HCT116 (cell line): ENCODE data around the gene DFFA. TPM values are rescaled to one million over a fixed set of nuclear protein-coding genes. Genes with fewer than 3 reads are reported as not detected.

ENCODE experiments used
- ATAC-seq: fragments of 200-7000 bp; cut with Tn5 transposase; 2 replicates; pipeline ENCODE4 v1.9.1; 2020; ENCODE audit warnings: mild to moderate bottlenecking, moderate library complexity
- BruUV-seq: library from RNA; stranded (reverse); fragments of 400-500 nt; replicated peaks from 2 replicates; lab custom pipeline; 2021; lab: Mats Ljungman, UMichigan
- CTCF ChIA-PET: fragments of 300-600 bp; sonication (Branson Sonifier 250); formaldehyde crosslinking; loops from one replicate; lab custom pipeline; 2021; ENCODE audit warnings: antibody characterized with exemption; lab: Charles Lee
- POLR2A ChIA-PET: fragments of 300-600, 350-600 bp; sonication (Branson Sonifier 250); formaldehyde crosslinking; loops from one replicate; lab custom pipeline; 2021; ENCODE audit warnings: antibody characterized with exemption; lab: Charles Lee
- RAD21 ChIA-PET, 2 experiments: fragments of 300-600 bp; sonication (Branson Sonifier 250); formaldehyde crosslinking; loops; one replicate each; lab custom pipeline; 2023; ENCODE audit warnings: low total read pairs in 2 of 2; ENCODE audit not compliant: uncharacterized antibody in 2 of 2, unreplicated experiment in 2 of 2, low non-redundant PET in 1 of 2; lab: Charles Lee
- DNase-seq: peaks from one replicate; pipeline ENCODE4 v3.0.0-alpha.2; 2010; ENCODE audit warnings: low read depth, low spot score
- H2AFZ ChIP-seq: fragments of 200-600 bp; shearing (Covaris generic), sonication (generic); 2 replicates; pipeline ENCODE4 v1.6.1; 2017; ENCODE audit warnings: low read depth, mixed run types, mixed read lengths, antibody characterized with exemption, low read length; ENCODE audit not compliant: poor library complexity, severe bottlenecking
- H3K27ac ChIP-seq: 2 replicates; pipeline ENCODE4 v1.5.1; 2012; ENCODE audit warnings: low read depth, low read length
- H3K27me3 ChIP-seq: fragments of 200-600 bp; sonication (generic); 2 replicates; pipeline ENCODE4 v1.6.1; 2016; ENCODE audit warnings: mixed run types, low read length, mixed read lengths; ENCODE audit not compliant: insufficient read depth
- H3K36me3 ChIP-seq, 2 experiments: fragments of 200-500 bp in 1 of 2; fragments of 200-600 bp in 1 of 2; sonication (Bioruptor generic) in 1 of 2; sonication (generic) in 1 of 2; 2 replicates each; pipeline versions ENCODE4 v1.5.1 to v1.6.1; 2014 to 2016; ENCODE audit warnings: low read length in 2 of 2, inconsistent platforms in 1 of 2, mixed read lengths in 1 of 2, mixed run types in 1 of 2; ENCODE audit not compliant: insufficient read depth in 2 of 2, control insufficient read depth in 1 of 2
- H3K4me1 ChIP-seq, 2 experiments: fragments of 200-600 bp in 1 of 2; sonication (generic) in 1 of 2; 2 replicates each; pipeline versions ENCODE4 v1.5.1 to v1.6.1; 2012 to 2017; ENCODE audit warnings: low read length in 2 of 2, inconsistent platforms in 1 of 2, mild to moderate bottlenecking in 1 of 2, mixed read lengths in 1 of 2, mixed run types in 1 of 2, moderate library complexity in 1 of 2; ENCODE audit not compliant: insufficient read depth in 2 of 2, control insufficient read depth in 1 of 2
- H3K4me2 ChIP-seq: fragments of 200-600 bp; sonication (generic); 2 replicates; pipeline ENCODE4 v1.6.1; 2017; ENCODE audit warnings: mixed run types, low read length, mixed read lengths
- H3K4me3 ChIP-seq, 2 experiments: fragments of 200-600 bp in 1 of 2; sonication (generic) in 1 of 2; replicated peaks in 1 of 2; 2 replicates each; pipeline ENCODE4 v1.5.1; 2011 to 2016; ENCODE audit warnings: low read length in 2 of 2, control low read depth in 1 of 2, low read depth in 1 of 2, mild to moderate bottlenecking in 1 of 2, mixed read lengths in 1 of 2, mixed run types in 1 of 2
- H3K79me2 ChIP-seq: fragments of 200-600 bp; sonication (generic); 2 replicates; pipeline ENCODE4 v1.6.1; 2017; ENCODE audit warnings: mild to moderate bottlenecking, mixed run types, low read length, moderate library complexity, mixed read lengths; ENCODE audit not compliant: insufficient read depth
- H3K9ac ChIP-seq: fragments of 200-600 bp; sonication (generic); 2 replicates; pipeline ENCODE4 v1.6.1; 2016; ENCODE audit warnings: low read length, mixed read lengths
- H3K9me2 ChIP-seq: fragments of 200-600 bp; sonication (generic), shearing (Covaris generic); 2 replicates; pipeline ENCODE4 v1.6.1; 2017; ENCODE audit warnings: mixed run types, mild to moderate bottlenecking, moderate library complexity; ENCODE audit not compliant: insufficient read depth
- H3K9me3 ChIP-seq, 2 experiments: fragments of 200-500 bp in 1 of 2; fragments of 200-600 bp in 1 of 2; sonication (Bioruptor generic) in 1 of 2; sonication (generic) in 1 of 2; 2 replicates each; pipeline ENCODE4 v1.6.1; 2014 to 2017; ENCODE audit warnings: low read length in 2 of 2, mixed read lengths in 2 of 2, inconsistent platforms in 1 of 2, low read depth in 1 of 2, mild to moderate bottlenecking in 1 of 2, mixed run types in 1 of 2, moderate library complexity in 1 of 2; ENCODE audit not compliant: control insufficient read depth in 1 of 2, insufficient read depth in 1 of 2
- H4K20me1 ChIP-seq: fragments of 200-600 bp; sonication (generic), shearing (Covaris generic); 2 replicates; pipeline ENCODE4 v1.6.1; 2017; ENCODE audit warnings: mixed run types, mild to moderate bottlenecking, moderate library complexity; ENCODE audit not compliant: insufficient read depth
- CEBPB ChIP-seq: IDR thresholded peaks from 2 replicates; pipeline ENCODE4 v1.6.1; 2012; ENCODE audit warnings: low read depth
- CTCF ChIP-seq, 3 experiments: fragments of 200-600 bp in 1 of 3; sonication (generic) in 1 of 3; IDR thresholded peaks in 2 of 3; conservative IDR thresholded peaks in 1 of 3; 2 replicates each; pipeline ENCODE4 v1.5.1; 2012 to 2017; ENCODE audit warnings: low read depth in 2 of 3, low read length in 2 of 3, antibody characterized with exemption in 1 of 3, borderline replicate concordance in 1 of 3, control low read depth in 1 of 3, mild to moderate bottlenecking in 1 of 3, mixed read lengths in 1 of 3, mixed run types in 1 of 3, moderate library complexity in 1 of 3; ENCODE audit not compliant: insufficient read depth in 1 of 3
- EGR1 ChIP-seq: IDR thresholded peaks from 2 replicates; pipeline ENCODE4 v1.6.1; 2012; ENCODE audit warnings: low read depth
- ELF1 ChIP-seq: IDR thresholded peaks from 2 replicates; pipeline ENCODE4 v1.6.1; 2012; ENCODE audit warnings: low read depth, borderline replicate concordance
- EZH2 ChIP-seq: fragments of 200-600 bp; sonication (generic); IDR thresholded peaks from 2 replicates; pipeline ENCODE4 v1.6.1; 2017; ENCODE audit warnings: antibody characterized with exemption, mixed run types
- EZH2phosphoT487 ChIP-seq: fragments of 200-600 bp; IDR thresholded peaks from 2 replicates; pipeline ENCODE4 v1.6.1; 2018; ENCODE audit warnings: antibody characterized with exemption, borderline replicate concordance
- FOSL1 ChIP-seq: IDR thresholded peaks from 2 replicates; pipeline ENCODE4 v1.6.1; 2012; ENCODE audit warnings: low read depth
- POLR2A ChIP-seq: IDR thresholded peaks from 2 replicates; pipeline ENCODE4 v1.7.0; 2011; ENCODE audit warnings: borderline replicate concordance; ENCODE audit not compliant: insufficient read depth, insufficient read length; ENCODE audit errors: extremely low read depth
- POLR2AphosphoS5 ChIP-seq: IDR thresholded peaks from 2 replicates; pipeline ENCODE4 v1.6.1; 2011; ENCODE audit warnings: mild to moderate bottlenecking, low read depth, low read length, moderate library complexity
- RAD21 ChIP-seq: IDR thresholded peaks from 2 replicates; pipeline ENCODE4 v1.6.1; 2012; ENCODE audit warnings: low read depth, mild to moderate bottlenecking
- SIN3A ChIP-seq: IDR thresholded peaks from 2 replicates; pipeline ENCODE4 v1.6.1; 2012; ENCODE audit warnings: low read depth
- SP1 ChIP-seq: IDR thresholded peaks from 2 replicates; pipeline ENCODE4 v1.6.1; 2012; ENCODE audit warnings: low read depth
- SRF ChIP-seq: IDR thresholded peaks from 2 replicates; pipeline ENCODE4 v1.6.1; 2012; ENCODE audit warnings: low read depth
- TCF7L2 ChIP-seq: IDR thresholded peaks from 2 replicates; pipeline ENCODE4 v1.7.0; 2011; ENCODE audit warnings: borderline replicate concordance, inconsistent platforms; ENCODE audit not compliant: insufficient read depth, insufficient read length; ENCODE audit errors: extremely low read depth
- ZFX ChIP-seq: fragments of 450-650 bp; IDR thresholded peaks from 2 replicates; pipeline ENCODE4 v1.6.1; 2017
- ZNF274 ChIP-seq: fragments of 200-500 bp; sonication (Bioruptor generic); IDR thresholded peaks from 2 replicates; pipeline ENCODE4 v1.6.1; 2014; ENCODE audit warnings: mild to moderate bottlenecking, low read depth, low read length, inconsistent platforms
- intact Hi-C: fragments of 100-400 bp; cut with micrococcal nuclease; formaldehyde crosslinking; loops from 2 replicates; pipeline ENCODE4 v1.10.0; 2022
- total RNA-seq: library from RNA; stranded (reverse); gene quantifications from one replicate; pipeline ENCODE4 v1.2.1, GENCODE V29; 2021; ENCODE audit not compliant: unreplicated experiment
- TF ChIP-seq, protein P1 (sequence below): IDR thresholded peaks from 2 replicates; pipeline ENCODE4 v1.6.1; 2012; ENCODE audit warnings: low read depth
- TF ChIP-seq, protein P2 (sequence below): IDR thresholded peaks from 2 replicates; pipeline ENCODE4 v1.6.1; 2011; ENCODE audit warnings: mild to moderate bottlenecking, low read length, moderate library complexity; ENCODE audit not compliant: insufficient replicate concordance; ENCODE audit errors: extremely low read depth
- TF ChIP-seq, protein P3 (sequence below): IDR thresholded peaks from 2 replicates; pipeline ENCODE4 v1.6.1; 2012

DFFA gene
- total RNA-seq, 1 experiment from 2014 or later, result 67.7 TPM

DNA sequence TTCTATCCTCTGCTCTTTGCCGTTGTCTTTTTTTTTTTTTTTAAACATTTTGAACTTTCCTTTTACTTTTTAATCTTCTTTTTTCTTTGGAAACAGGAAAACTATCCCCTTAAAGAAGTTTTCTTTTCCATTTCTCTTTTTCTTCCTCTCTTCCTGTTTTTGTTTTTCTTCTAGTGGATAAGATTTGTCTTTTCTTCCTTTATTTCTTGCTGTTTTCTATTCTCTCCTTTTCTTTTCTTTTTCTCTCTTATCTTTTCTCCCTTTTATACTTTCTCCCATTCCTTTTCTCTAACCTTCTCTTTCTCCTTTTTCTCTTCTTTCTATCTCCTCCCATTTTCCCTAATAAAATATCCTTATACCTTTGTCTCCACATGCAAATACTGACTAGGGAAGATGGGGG lies 48.6 kb upstream of the DFFA start:
- ChIA-PET RAD21 (no interaction called here), CTCF (no interaction called here), POLR2A (no interaction called here)
- H4K20me1 ChIP-seq, result no peaks in the 10 kb centered on the region
- BruUV-seq, result no TSS peak
- no peak overlapping the region for H3K27ac ChIP-seq
- H3K9me2 ChIP-seq, result no peaks in the 10 kb centered on the region
- no peaks in the 10 kb centered on the region for H3K9me3 ChIP-seq
- H3K4me3 ChIP-seq, result no peak overlapping the region
- ATAC-seq (no peak), DNase-seq (no peak)
- H3K27me3 ChIP-seq, result no peaks in the 10 kb centered on the region
- TF ChIP-seq ZNF274 (no peak), SIN3A (no peak), EZH2 (no peak), SRF (no peak), CEBPB (no peak), EGR1 (no peak), ZFX (no peak), CTCF (IDR thresholded peaks at IDR 0.05 in 2 of 3, conservative IDR thresholded peaks at IDR 0.05 in 1 of 3; ENCODE audit: borderline replicate concordance in 1 of 3, insufficient read depth in 1 of 3, low read depth in 2 of 3, low read length in 2 of 3) (no peak), ELF1 (no peak), TCF7L2 (no peak), SP1 (no peak), RAD21 (no peak), POLR2AphosphoS5 (no peak), POLR2A (no peak), EZH2phosphoT487 (no peak), FOSL1 (no peak)
- TF ChIP-seq, protein P1, sequence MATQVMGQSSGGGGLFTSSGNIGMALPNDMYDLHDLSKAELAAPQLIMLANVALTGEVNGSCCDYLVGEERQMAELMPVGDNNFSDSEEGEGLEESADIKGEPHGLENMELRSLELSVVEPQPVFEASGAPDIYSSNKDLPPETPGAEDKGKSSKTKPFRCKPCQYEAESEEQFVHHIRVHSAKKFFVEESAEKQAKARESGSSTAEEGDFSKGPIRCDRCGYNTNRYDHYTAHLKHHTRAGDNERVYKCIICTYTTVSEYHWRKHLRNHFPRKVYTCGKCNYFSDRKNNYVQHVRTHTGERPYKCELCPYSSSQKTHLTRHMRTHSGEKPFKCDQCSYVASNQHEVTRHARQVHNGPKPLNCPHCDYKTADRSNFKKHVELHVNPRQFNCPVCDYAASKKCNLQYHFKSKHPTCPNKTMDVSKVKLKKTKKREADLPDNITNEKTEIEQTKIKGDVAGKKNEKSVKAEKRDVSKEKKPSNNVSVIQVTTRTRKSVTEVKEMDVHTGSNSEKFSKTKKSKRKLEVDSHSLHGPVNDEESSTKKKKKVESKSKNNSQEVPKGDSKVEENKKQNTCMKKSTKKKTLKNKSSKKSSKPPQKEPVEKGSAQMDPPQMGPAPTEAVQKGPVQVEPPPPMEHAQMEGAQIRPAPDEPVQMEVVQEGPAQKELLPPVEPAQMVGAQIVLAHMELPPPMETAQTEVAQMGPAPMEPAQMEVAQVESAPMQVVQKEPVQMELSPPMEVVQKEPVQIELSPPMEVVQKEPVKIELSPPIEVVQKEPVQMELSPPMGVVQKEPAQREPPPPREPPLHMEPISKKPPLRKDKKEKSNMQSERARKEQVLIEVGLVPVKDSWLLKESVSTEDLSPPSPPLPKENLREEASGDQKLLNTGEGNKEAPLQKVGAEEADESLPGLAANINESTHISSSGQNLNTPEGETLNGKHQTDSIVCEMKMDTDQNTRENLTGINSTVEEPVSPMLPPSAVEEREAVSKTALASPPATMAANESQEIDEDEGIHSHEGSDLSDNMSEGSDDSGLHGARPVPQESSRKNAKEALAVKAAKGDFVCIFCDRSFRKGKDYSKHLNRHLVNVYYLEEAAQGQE, result no peak
- TF ChIP-seq, protein P2, sequence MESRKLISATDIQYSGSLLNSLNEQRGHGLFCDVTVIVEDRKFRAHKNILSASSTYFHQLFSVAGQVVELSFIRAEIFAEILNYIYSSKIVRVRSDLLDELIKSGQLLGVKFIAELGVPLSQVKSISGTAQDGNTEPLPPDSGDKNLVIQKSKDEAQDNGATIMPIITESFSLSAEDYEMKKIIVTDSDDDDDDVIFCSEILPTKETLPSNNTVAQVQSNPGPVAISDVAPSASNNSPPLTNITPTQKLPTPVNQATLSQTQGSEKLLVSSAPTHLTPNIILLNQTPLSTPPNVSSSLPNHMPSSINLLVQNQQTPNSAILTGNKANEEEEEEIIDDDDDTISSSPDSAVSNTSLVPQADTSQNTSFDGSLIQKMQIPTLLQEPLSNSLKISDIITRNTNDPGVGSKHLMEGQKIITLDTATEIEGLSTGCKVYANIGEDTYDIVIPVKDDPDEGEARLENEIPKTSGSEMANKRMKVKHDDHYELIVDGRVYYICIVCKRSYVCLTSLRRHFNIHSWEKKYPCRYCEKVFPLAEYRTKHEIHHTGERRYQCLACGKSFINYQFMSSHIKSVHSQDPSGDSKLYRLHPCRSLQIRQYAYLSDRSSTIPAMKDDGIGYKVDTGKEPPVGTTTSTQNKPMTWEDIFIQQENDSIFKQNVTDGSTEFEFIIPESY, result no peak
- TF ChIP-seq, protein P3, sequence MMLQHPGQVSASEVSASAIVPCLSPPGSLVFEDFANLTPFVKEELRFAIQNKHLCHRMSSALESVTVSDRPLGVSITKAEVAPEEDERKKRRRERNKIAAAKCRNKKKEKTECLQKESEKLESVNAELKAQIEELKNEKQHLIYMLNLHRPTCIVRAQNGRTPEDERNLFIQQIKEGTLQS, result no peak
- no peak overlapping the region for H3K9ac ChIP-seq
- peaks cover 61% of the 10 kb centered on the region for H3K79me2 ChIP-seq
- H3K36me3 ChIP-seq, result no peaks in the 10 kb centered on the region
- intact Hi-C loops, result no loop called here
- no peak overlapping the region for H2AFZ ChIP-seq
- no peak overlapping the region for H3K4me2 ChIP-seq
- no peaks in the 10 kb centered on the region for H3K4me1 ChIP-seq
